Measurements from ENCODE around the gene REXO4. TPM values are rescaled to one million over a fixed set of nuclear protein-coding genes. Genes with fewer than 3 reads are reported as not detected.
"Not testable (repeated sequence)": the region's sequence is repeated elsewhere in the genome, so short reads cannot be mapped to it uniquely, and the experiment has no call there.

REXO4 gene
- polyA plus RNA-seq, 1 donor from 2014 or later, result 16.1 TPM

DNA sequence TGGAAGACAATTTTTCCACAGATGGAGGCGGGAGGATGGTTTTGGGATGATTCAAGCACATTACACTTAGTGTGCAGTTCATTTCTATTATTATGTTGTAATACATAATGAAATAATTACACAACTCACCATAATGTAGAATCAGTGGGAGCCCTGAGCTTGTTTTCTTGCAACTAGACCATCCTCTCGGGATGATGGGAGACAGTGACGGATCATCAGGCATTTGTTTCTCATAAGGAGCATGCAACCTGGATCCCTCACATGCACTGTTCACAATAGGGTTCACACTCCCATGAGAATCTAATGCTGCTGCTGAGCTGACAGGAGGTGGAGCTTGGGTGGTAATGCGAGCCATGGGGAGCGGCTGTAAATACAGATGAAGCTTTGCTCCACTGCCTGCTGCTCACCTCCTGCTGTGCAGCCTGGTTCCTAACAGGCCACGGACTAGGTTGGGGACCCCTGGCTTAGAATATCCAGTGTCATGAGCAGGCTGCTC, 40.0 kb downstream of the REXO4 start:
- Histone ChIP-seq H3K9me3 (ENCODE audit: low read length) (no peaks in the 10 kb centered on the region), H3K4me2 (ENCODE audit: low read length) (no peak overlapping the region), H3K27ac (ENCODE audit: low read length) (no peak overlapping the region), H3K9me2 (ENCODE audit: insufficient read depth, low read length) (no peaks in the 10 kb centered on the region), H3K9ac (ENCODE audit: low read length) (no peak overlapping the region), H2AFZ (ENCODE audit: low read depth, low read length) (no peak overlapping the region), H3F3A (ENCODE audit: insufficient read depth, low read length, poor library complexity, severe bottlenecking) (no peaks in the 10 kb centered on the region), H4K20me1 (ENCODE audit: insufficient read depth) (no peaks in the 10 kb centered on the region), H3K36me3 (ENCODE audit: insufficient read depth, low read length) (no peaks in the 10 kb centered on the region), H3K79me2 (replicated peaks; ENCODE audit: insufficient read depth, low read length) (peaks cover 22% of the 10 kb centered on the region), H3K27me3 (ENCODE audit: insufficient read depth, low read depth, low read length) (no peaks in the 10 kb centered on the region), H3K4me3 (ENCODE audit: low read length) (no peak overlapping the region)
- TF ChIP-seq SMC3 (conservative IDR thresholded peaks at IDR 0.05; ENCODE audit: poor library complexity) (no peak), TAF1 (IDR thresholded peaks at IDR 0.05; ENCODE audit: low read depth) (no peak)

DNA sequence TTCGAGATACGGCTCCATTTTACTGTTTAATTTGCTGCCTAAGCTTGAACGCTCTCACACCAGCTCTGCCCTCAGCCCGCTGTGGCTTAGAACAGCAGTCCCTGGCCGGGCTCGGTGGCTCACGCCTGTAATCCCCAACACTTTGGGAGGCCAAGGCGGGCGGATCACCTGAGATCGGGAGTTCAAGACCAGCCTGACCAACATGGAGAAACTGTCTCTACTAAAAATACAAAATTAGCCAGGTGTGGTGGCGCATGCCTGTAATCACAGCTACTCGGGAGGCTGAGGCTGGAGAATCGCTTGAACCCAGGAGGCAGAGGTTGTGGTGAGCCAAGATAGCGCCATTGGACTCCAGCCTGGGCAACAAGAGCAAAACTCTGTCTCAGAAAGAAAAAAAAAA, 40.5 kb downstream of the REXO4 start:
- not testable (repeated sequence) for H3K9ac ChIP-seq (ENCODE audit: low read length); H3K27me3 ChIP-seq (ENCODE audit: insufficient read depth, low read depth, low read length); H2AFZ ChIP-seq (ENCODE audit: low read depth, low read length); H3K9me3 ChIP-seq (ENCODE audit: low read length); H3K9me2 ChIP-seq (ENCODE audit: insufficient read depth, low read length); H3K4me3 ChIP-seq (ENCODE audit: low read length); H3K4me2 ChIP-seq (ENCODE audit: low read length); H3K36me3 ChIP-seq (ENCODE audit: insufficient read depth, low read length); H4K20me1 ChIP-seq (ENCODE audit: insufficient read depth); H3F3A ChIP-seq (ENCODE audit: insufficient read depth, low read length, poor library complexity, severe bottlenecking); H3K27ac ChIP-seq (ENCODE audit: low read length)
- H3K79me2 ChIP-seq (replicated peaks; ENCODE audit: insufficient read depth, low read length), result peaks cover 27% of the 10 kb centered on the region

DNA sequence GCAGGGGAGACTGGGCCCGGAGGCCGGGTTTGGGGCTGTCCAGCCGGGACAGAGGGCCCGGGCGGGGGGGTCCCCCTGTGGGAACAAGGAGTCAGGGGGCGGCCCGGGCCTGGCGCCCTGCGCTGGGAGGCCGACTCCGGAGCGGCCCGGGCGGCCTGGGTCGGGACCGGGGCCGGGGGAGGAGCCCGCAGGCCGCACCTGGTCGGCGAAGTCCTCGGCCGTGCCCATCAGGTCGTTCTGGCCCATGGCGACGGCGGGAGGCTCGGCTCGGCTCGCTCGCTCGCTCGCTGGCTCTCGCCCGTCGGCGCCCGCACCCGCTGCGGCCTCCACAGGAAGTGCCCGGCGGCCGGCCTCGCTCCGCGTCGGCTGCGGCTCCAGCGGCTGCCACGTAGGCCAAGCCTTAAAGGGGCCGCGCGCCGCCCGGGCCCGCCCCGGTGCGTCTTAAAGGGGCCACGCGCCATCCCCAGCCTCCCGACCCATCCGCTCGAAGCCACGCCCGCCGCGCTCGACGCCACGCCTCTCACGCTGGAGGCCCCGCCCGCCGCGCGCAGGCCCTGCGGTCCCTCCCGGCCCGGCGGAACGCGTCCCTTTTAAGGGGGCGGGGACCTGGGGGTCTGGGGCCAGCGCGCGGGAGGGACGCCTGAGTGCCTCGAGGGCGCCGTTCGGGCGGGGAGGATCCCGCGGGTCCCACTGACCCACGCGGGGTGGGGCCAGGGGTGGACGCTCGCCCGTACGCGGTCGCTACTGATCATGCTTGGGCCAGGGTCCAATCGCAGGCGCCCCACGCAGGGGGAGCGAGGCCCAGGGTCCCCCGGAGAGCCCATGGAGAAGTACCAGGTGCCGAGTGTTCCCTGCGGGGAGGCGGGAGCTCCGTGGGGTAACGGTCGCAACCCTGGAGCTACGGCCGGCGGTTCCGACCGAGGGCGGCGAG, 41.8 kb downstream of the REXO4 start, which contains the start of the genes STKLD1 and SURF4:
STKLD1 (plus strand) TSS at position 643 of the 931 bp plus-strand sequence; CDS start at position 751, 108 bp downstream.
SURF4 (minus strand) TSS at position 337 of the 931 bp plus-strand sequence; CDS start at position 246, 91 bp downstream.
- H3K27ac ChIP-seq (ENCODE audit: low read length), result peak within 1 kb of the TSS; percentile 49
- H3K79me2 ChIP-seq (replicated peaks; ENCODE audit: insufficient read depth, low read length), result peaks cover 33% of the 10 kb centered on the region
- H3K27me3 ChIP-seq (ENCODE audit: insufficient read depth, low read depth, low read length), result no peaks in the 10 kb centered on the region

More for the DNA sequence above, 41.8 kb downstream of the REXO4 start, which contains the start of the genes STKLD1 and SURF4:
- Histone ChIP-seq H3K9me3 (ENCODE audit: low read length) (no peaks in the 10 kb centered on the region), H3K4me3 (ENCODE audit: low read length) (peak within 1 kb of the TSS; percentile 91), H3K9ac (ENCODE audit: low read length) (peak within 1 kb of the TSS; percentile 84), H4K20me1 (ENCODE audit: insufficient read depth) (no peaks in the 10 kb centered on the region), H3K4me2 (ENCODE audit: low read length) (peak within 1 kb of the TSS; percentile 99), H2AFZ (ENCODE audit: low read depth, low read length) (peak within 1 kb of the TSS; percentile 73), H3K36me3 (ENCODE audit: insufficient read depth, low read length) (no peaks in the 10 kb centered on the region), H3F3A (ENCODE audit: insufficient read depth, low read length, poor library complexity, severe bottlenecking) (no peaks in the 10 kb centered on the region), H3K9me2 (ENCODE audit: insufficient read depth, low read length) (no peaks in the 10 kb centered on the region)
- TF ChIP-seq EP300 (conservative IDR thresholded peaks at IDR 0.05; ENCODE audit: poor library complexity, severe bottlenecking) (peak; percentile 14), POLR2AphosphoS5 (IDR thresholded peaks at IDR 0.05) (peak; percentile 36), RAD21 (conservative IDR thresholded peaks at IDR 0.05) (no peak), SMC3 (conservative IDR thresholded peaks at IDR 0.05; ENCODE audit: poor library complexity) (no peak), EZH2 (IDR thresholded peaks at IDR 0.05; ENCODE audit: borderline replicate concordance, insufficient read depth, low read length, poor library complexity, severe bottlenecking) (no peak), MXI1 (conservative IDR thresholded peaks at IDR 0.05; ENCODE audit: poor library complexity, severe bottlenecking) (peak; percentile 68), TAF1 (IDR thresholded peaks at IDR 0.05; ENCODE audit: low read depth) (peak; percentile 20)
- TF ChIP-seq, protein P1, sequence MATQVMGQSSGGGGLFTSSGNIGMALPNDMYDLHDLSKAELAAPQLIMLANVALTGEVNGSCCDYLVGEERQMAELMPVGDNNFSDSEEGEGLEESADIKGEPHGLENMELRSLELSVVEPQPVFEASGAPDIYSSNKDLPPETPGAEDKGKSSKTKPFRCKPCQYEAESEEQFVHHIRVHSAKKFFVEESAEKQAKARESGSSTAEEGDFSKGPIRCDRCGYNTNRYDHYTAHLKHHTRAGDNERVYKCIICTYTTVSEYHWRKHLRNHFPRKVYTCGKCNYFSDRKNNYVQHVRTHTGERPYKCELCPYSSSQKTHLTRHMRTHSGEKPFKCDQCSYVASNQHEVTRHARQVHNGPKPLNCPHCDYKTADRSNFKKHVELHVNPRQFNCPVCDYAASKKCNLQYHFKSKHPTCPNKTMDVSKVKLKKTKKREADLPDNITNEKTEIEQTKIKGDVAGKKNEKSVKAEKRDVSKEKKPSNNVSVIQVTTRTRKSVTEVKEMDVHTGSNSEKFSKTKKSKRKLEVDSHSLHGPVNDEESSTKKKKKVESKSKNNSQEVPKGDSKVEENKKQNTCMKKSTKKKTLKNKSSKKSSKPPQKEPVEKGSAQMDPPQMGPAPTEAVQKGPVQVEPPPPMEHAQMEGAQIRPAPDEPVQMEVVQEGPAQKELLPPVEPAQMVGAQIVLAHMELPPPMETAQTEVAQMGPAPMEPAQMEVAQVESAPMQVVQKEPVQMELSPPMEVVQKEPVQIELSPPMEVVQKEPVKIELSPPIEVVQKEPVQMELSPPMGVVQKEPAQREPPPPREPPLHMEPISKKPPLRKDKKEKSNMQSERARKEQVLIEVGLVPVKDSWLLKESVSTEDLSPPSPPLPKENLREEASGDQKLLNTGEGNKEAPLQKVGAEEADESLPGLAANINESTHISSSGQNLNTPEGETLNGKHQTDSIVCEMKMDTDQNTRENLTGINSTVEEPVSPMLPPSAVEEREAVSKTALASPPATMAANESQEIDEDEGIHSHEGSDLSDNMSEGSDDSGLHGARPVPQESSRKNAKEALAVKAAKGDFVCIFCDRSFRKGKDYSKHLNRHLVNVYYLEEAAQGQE (IDR thresholded peaks at IDR 0.05; ENCODE audit: borderline replicate concordance), result no peak
- TF ChIP-seq, protein P2, sequence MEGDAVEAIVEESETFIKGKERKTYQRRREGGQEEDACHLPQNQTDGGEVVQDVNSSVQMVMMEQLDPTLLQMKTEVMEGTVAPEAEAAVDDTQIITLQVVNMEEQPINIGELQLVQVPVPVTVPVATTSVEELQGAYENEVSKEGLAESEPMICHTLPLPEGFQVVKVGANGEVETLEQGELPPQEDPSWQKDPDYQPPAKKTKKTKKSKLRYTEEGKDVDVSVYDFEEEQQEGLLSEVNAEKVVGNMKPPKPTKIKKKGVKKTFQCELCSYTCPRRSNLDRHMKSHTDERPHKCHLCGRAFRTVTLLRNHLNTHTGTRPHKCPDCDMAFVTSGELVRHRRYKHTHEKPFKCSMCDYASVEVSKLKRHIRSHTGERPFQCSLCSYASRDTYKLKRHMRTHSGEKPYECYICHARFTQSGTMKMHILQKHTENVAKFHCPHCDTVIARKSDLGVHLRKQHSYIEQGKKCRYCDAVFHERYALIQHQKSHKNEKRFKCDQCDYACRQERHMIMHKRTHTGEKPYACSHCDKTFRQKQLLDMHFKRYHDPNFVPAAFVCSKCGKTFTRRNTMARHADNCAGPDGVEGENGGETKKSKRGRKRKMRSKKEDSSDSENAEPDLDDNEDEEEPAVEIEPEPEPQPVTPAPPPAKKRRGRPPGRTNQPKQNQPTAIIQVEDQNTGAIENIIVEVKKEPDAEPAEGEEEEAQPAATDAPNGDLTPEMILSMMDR (IDR thresholded peaks at IDR 0.05; ENCODE audit: poor library complexity, severe bottlenecking), result no peak

Measured in neural cell (in vitro differentiated cells).